Fibroblast of lung (primary cell): ENCODE results near the gene KLHL21. TPM values are rescaled to one million over a fixed set of nuclear protein-coding genes. Genes with fewer than 3 reads are reported as not detected.

Experiments used
- DNase-seq, 2 donors: peaks; one replicate each; pipeline versions ENCODE4 v3.0.0 to v3.0.0-alpha.2; 2010; ENCODE audit warnings: low read depth in 2 of 2
- H2AFZ ChIP-seq: 2 replicates; pipeline ENCODE4 v1.5.1; 2012; ENCODE audit warnings: low read length, control low read depth, inconsistent platforms
- H3K27ac ChIP-seq: 2 replicates; pipeline ENCODE4 v1.5.1; 2011; ENCODE audit warnings: low read length, control low read depth; ENCODE audit not compliant: insufficient read depth
- H3K27me3 ChIP-seq: 2 replicates; pipeline ENCODE4 v1.5.1; 2011; ENCODE audit warnings: mild to moderate bottlenecking, low read length; ENCODE audit not compliant: control insufficient read depth, insufficient read depth
- H3K36me3 ChIP-seq: 2 replicates; pipeline ENCODE4 v1.5.1; 2011; ENCODE audit warnings: low read length; ENCODE audit not compliant: control insufficient read depth, insufficient read depth
- H3K4me1 ChIP-seq: 2 replicates; pipeline ENCODE4 v1.5.1; 2011; ENCODE audit warnings: low read length; ENCODE audit not compliant: control insufficient read depth, insufficient read depth; ENCODE audit errors: extremely low read depth
- H3K4me2 ChIP-seq: 2 replicates; pipeline ENCODE4 v1.5.1; 2011; ENCODE audit warnings: low read length, control low read depth; ENCODE audit not compliant: insufficient read depth; ENCODE audit errors: extremely low read depth
- H3K4me3 ChIP-seq, 4 experiments: fragments of 200-600 bp in 1 of 4; sonication (generic) in 1 of 4; replicated peaks in 1 of 4; 2 replicates each; pipeline ENCODE4 v1.5.1; 2011 to 2016; ENCODE audit warnings: low read length in 4 of 4, low read depth in 3 of 4, mild to moderate bottlenecking in 3 of 4, control low read depth in 2 of 4, inconsistent platforms in 1 of 4, mixed read lengths in 1 of 4; ENCODE audit not compliant: insufficient read depth in 1 of 4; ENCODE audit errors: control extremely low read depth in 1 of 4
- H3K79me2 ChIP-seq: 2 replicates; pipeline ENCODE4 v1.5.1; 2012; ENCODE audit warnings: mild to moderate bottlenecking, low read length, inconsistent platforms; ENCODE audit not compliant: control insufficient read depth, insufficient read depth
- H3K9ac ChIP-seq: 2 replicates; pipeline ENCODE4 v1.5.1; 2011; ENCODE audit warnings: mild to moderate bottlenecking, low read length, control low read depth; ENCODE audit not compliant: insufficient read depth
- H3K9me3 ChIP-seq: 2 replicates; pipeline ENCODE4 v1.5.1; 2012; ENCODE audit warnings: low read depth, low read length; ENCODE audit not compliant: control insufficient read depth, insufficient read depth
- H4K20me1 ChIP-seq: 2 replicates; pipeline ENCODE4 v1.5.1; 2011; ENCODE audit warnings: low read length; ENCODE audit not compliant: control insufficient read depth, insufficient read depth; ENCODE audit errors: extremely low read depth
- CTCF ChIP-seq, 2 donors: IDR thresholded peaks in 1 of 2; conservative IDR thresholded peaks in 1 of 2; 1 replicate in 1 of 2; 2 replicates in 1 of 2; pipeline ENCODE4 v1.5.1; 2011 to 2012; ENCODE audit warnings: low read length in 2 of 2, control low read depth in 1 of 2, inconsistent platforms in 1 of 2, low read depth in 1 of 2, mild to moderate bottlenecking in 1 of 2
- EZH2 ChIP-seq: IDR thresholded peaks from 2 replicates; pipeline ENCODE4 v1.5.1; 2012; ENCODE audit warnings: low read length, control low read depth, mild to moderate bottlenecking; ENCODE audit errors: missing control alignments
- polyA plus RNA-seq, 2 donors: library from polyadenylated mRNA; depleted of rRNA in 1 of 2; stranded (reverse) in 1 of 2; unstranded in 1 of 2; fragments of >200 nt; gene quantifications; 2 replicates each; pipeline ENCODE4 v1.2.1, GENCODE V29; 2011 to 2012; ENCODE audit warnings: missing spikeins in 1 of 2
- total RNA-seq: library from RNA; depleted of rRNA; stranded (reverse); fragments of >200 nt; gene quantifications from 2 replicates; pipeline ENCODE4 v1.2.1, GENCODE V29; 2014

The KLHL21 gene
- total and polyA plus RNA-seq, 2 donors (not counting 1 experiment from before 2014, with no cell fraction given), result 11.7 to 44.9 TPM

- TF ChIP-seq EZH2 (no peak), CTCF (conservative IDR thresholded peaks at IDR 0.05 in 1 of 2, IDR thresholded peaks at IDR 0.05 in 1 of 2; ENCODE audit: low read depth in 1 of 2, low read length in 2 of 2) (no peak)
- no peak overlapping the region for H2AFZ ChIP-seq
- DNase-seq, result no peak
- H3K4me1 ChIP-seq, result no peaks in the 10 kb centered on the region
- H3K4me2 ChIP-seq, result no peak overlapping the region
- no peak overlapping the region for H3K9ac ChIP-seq
- H3K9me3 ChIP-seq, result no peaks in the 10 kb centered on the region
- no peaks in the 10 kb centered on the region for H4K20me1 ChIP-seq
- no peak overlapping the region for H3K27ac ChIP-seq
- no peak overlapping the region for H3K4me3 ChIP-seq
- peaks cover 39% of the 10 kb centered on the region for H3K79me2 ChIP-seq
- H3K27me3 ChIP-seq, result no peaks in the 10 kb centered on the region
- H3K36me3 ChIP-seq, result peaks cover 36% of the 10 kb centered on the region
Observed at GRCh38 chr1:6592865-6593593, 9.6 kb downstream of the KLHL21 start.

GRCh38 chr1:6592441-6592840 lies 10.2 kb downstream of the KLHL21 start:
- no peaks in the 10 kb centered on the region for H3K9me3 ChIP-seq
- H3K4me2 ChIP-seq, result no peak overlapping the region
- no peaks in the 10 kb centered on the region for H3K4me1 ChIP-seq
- TF ChIP-seq CTCF (conservative IDR thresholded peaks at IDR 0.05 in 1 of 2, IDR thresholded peaks at IDR 0.05 in 1 of 2; ENCODE audit: low read depth in 1 of 2, low read length in 2 of 2) (no peak), EZH2 (no peak)
- H3K36me3 ChIP-seq, result peaks cover 34% of the 10 kb centered on the region
- H3K27ac ChIP-seq, result no peak overlapping the region
- no peak overlapping the region for H2AFZ ChIP-seq
- no peak for DNase-seq
- H3K9ac ChIP-seq, result no peak overlapping the region
- H4K20me1 ChIP-seq, result no peaks in the 10 kb centered on the region
- no peak overlapping the region for H3K4me3 ChIP-seq
- H3K79me2 ChIP-seq, result peaks cover 33% of the 10 kb centered on the region
- H3K27me3 ChIP-seq, result no peaks in the 10 kb centered on the region

- no peak overlapping the region for H3K9ac ChIP-seq
- no peaks in the 10 kb centered on the region for H3K4me1 ChIP-seq
- no peak overlapping the region for H3K4me2 ChIP-seq
- H4K20me1 ChIP-seq, result no peaks in the 10 kb centered on the region
- H3K36me3 ChIP-seq, result peaks cover 32% of the 10 kb centered on the region
- H3K9me3 ChIP-seq, result no peaks in the 10 kb centered on the region
- DNase-seq, result no peak
- TF ChIP-seq CTCF (conservative IDR thresholded peaks at IDR 0.05 in 1 of 2, IDR thresholded peaks at IDR 0.05 in 1 of 2; ENCODE audit: low read depth in 1 of 2, low read length in 2 of 2), result no peak
- no peak for TF ChIP-seq EZH2
- peaks cover 26% of the 10 kb centered on the region for H3K79me2 ChIP-seq
- H3K4me3 ChIP-seq, result no peak overlapping the region
- H2AFZ ChIP-seq, result no peak overlapping the region
- H3K27ac ChIP-seq, result no peak overlapping the region
- H3K27me3 ChIP-seq, result no peaks in the 10 kb centered on the region
Observed at GRCh38 chr1:6591644-6592043, 11.0 kb downstream of the KLHL21 start.
